Lower leg skin (tissue), 3 donors: ENCODE results near the gene TAF1D.

ENCODE experiments used
- CTCF ChIP-seq, 3 donors: fragments of 450-650 bp; IDR thresholded peaks; one replicate each; pipeline ENCODE4 v1.5.1; 2016; ENCODE audit warnings: antibody characterized with exemption in 3 of 3, mild to moderate bottlenecking in 3 of 3, moderate library complexity in 2 of 3
- POLR2A ChIP-seq, 2 donors: fragments of 450-650 bp; IDR thresholded peaks; one replicate each; pipeline ENCODE4 v1.6.1; 2016 to 2017; ENCODE audit warnings: antibody characterized with exemption in 2 of 2, mild to moderate bottlenecking in 1 of 2, moderate library complexity in 1 of 2

DNA sequence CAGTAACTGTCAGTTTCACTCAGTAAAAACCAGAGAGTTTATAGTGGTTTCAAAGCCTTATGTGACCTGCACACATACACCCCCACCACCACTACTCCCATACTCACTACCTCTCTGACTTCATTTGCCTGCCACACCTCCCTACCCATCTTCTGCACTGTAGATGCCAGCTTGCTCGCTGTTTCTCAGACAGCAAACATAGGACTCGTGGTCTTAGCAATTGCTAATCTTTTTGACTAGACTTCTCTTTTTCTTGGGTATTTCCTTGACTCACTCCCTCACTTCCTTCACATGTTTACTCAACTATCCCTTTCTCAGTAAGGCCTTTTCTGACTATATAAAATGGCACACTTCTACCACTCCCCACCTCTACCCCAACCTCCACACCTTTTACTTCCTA, 52.1 kb downstream of the TAF1D start:
- TF ChIP-seq POLR2A (IDR thresholded peaks at IDR 0.05) = no peak
- TF ChIP-seq CTCF (IDR thresholded peaks at IDR 0.05) = no peak
